Stomach (tissue), 4 donors: Measurements from ENCODE around the gene ACP2.

Experiments
- EP300 ChIP-seq: sonication (generic); formaldehyde crosslinking; IDR thresholded peaks from one replicate; pipeline ENCODE4 v1.6.1; 2017; ENCODE audit warnings: antibody characterized with exemption
- POLR2A ChIP-seq, 4 donors: fragments of 450-650 bp; IDR thresholded peaks; one replicate each; pipeline ENCODE4 v1.6.1; 2016; ENCODE audit warnings: antibody characterized with exemption in 4 of 4, control low read depth in 2 of 4, mild to moderate bottlenecking in 1 of 4, moderate library complexity in 1 of 4
- POLR2AphosphoS5 ChIP-seq, 3 donors: sonication (generic); formaldehyde crosslinking; IDR thresholded peaks; one replicate each; pipeline ENCODE4 v1.6.1; 2016; ENCODE audit warnings: antibody characterized with exemption in 3 of 3
- TF ChIP-seq, protein P1 (sequence below), 7 experiments: fragments of 450-650 bp in 4 of 7; fragments of 200-600 bp in 3 of 7; sonication (generic) in 3 of 7; IDR thresholded peaks; one replicate each; pipeline ENCODE4 v1.5.1; 2016 to 2019; ENCODE audit warnings: antibody characterized with exemption in 7 of 7, control low read depth in 2 of 7, mild to moderate bottlenecking in 1 of 7

- TF ChIP-seq, protein P1, sequence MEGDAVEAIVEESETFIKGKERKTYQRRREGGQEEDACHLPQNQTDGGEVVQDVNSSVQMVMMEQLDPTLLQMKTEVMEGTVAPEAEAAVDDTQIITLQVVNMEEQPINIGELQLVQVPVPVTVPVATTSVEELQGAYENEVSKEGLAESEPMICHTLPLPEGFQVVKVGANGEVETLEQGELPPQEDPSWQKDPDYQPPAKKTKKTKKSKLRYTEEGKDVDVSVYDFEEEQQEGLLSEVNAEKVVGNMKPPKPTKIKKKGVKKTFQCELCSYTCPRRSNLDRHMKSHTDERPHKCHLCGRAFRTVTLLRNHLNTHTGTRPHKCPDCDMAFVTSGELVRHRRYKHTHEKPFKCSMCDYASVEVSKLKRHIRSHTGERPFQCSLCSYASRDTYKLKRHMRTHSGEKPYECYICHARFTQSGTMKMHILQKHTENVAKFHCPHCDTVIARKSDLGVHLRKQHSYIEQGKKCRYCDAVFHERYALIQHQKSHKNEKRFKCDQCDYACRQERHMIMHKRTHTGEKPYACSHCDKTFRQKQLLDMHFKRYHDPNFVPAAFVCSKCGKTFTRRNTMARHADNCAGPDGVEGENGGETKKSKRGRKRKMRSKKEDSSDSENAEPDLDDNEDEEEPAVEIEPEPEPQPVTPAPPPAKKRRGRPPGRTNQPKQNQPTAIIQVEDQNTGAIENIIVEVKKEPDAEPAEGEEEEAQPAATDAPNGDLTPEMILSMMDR (IDR thresholded peaks at IDR 0.05) = no peak
- no peak for TF ChIP-seq EP300
- no peak for TF ChIP-seq POLR2A (IDR thresholded peaks at IDR 0.05)
- no peak for TF ChIP-seq POLR2AphosphoS5 (IDR thresholded peaks at IDR 0.05)
Measured at GRCh38 chr11:47274495-47275235, 26.1 kb upstream of the ACP2 start.
